Measurements from ENCODE around the gene SLC39A11.
"Not testable (repeated sequence)": the region's sequence is repeated elsewhere in the genome, so short reads cannot be mapped to it uniquely, and the experiment has no call there.

Gene SLC39A11

DNA sequence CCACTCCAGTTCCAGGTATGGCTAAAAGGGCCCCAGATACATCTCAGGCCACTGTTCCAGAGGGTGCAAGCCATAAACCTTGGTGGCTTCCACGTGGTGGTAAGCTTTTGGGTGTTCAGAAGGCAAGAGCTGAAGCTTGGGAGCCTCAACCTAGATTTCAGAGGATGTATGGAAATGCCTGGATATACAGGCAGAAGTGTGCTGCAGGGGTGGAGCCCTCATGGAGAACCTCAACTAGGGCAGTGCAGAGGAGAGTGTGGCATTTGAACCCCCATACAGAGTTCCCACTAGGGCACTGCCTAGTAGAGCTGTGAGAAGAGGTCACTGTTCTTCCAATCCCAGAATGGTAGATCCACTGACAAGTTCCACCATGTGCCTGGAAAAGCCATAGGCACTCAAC is 267.3 kb downstream of the SLC39A11 start:
- no peak for DNase-seq

DNA sequence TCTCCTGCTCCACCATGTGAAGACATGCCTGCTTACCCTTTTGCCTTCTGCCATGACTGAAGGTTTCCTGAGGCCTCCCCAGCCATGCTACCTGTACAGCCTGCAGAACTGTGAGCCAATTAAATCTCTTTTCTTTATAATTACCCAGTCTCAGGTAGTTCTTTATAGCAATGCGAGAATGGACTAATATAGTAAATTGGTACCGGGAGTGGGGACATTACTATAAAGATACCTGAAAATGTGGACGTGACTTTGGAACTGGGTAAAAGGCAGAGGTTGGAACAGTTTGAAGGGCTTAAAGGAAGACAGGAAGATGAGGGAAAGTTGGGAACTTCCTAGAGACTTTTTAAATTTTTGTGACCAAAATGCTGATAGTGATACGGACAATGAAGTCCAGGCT is 268.2 kb downstream of the SLC39A11 start:
- not testable (repeated sequence) for DNase-seq

DNA sequence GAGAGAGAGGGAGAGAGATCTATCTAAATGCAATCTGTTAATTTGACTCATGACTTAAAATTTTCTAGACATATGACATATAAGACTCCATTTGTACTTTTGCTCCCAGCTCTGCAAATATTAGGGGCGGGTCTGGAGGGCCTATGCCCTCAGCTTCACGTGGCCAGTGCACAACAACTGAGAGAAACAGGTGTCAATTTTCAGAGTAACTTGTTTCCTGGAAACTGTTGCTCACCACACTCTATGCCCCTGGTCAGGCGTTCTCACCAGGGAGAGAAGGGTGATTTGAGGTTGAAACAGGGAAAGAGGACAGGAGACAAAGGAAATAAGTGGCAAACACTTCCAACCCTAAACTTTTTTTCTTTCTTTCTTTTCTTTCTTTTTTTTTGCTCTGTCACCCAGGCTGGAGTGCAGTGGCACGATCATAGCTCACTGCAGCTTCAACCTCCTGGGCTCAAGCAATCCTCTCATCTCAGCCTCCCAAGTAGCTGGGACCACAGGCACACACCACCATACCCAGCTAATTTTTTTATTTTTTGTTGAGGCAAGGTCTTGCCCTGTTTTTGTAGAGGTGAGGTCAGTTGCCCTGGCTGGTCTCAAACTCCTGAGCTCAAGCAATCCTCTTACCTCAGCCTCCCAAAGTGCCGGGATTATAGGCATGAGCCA is 270.0 kb downstream of the SLC39A11 start:
- DNase-seq = no peak

DNA sequence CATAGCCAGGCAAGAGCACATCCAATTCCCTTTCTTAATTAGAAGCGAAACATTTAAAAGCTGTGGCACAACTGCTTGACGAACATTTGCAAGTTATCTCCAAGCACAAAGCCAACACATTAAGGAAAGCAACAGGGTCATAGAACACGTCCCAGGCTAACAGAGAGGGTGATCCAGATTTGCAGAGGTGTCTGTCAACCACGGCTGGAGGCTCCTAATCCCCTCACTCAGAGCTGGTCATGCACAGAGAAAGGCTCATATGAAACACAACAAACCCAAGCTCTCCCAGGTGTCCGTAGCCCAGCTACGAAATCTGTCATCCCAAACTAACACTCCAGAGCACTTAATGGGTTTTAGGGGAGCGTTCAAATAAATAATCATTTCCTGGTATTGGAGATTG is 276.1 kb downstream of the SLC39A11 start:
- no peak for DNase-seq

DNA sequence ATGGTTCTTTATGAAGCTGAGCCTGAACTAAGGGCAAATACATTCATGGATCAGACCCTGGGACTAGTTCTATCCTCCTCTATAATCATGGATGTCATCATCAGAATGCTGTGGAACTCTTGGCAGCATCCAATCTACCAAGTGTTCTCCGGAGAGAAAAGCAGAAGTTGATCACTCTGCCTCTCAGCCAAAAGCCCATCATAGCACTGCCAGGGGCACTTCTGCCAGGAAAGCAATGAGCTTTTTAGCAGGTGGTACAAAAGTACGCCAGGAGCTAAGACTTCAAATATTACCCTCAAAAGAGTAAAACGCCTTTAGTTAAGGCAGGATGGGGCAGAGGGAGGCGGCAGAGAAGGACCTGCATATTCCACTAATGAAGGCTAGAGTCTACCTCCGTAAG is 279.0 kb downstream of the SLC39A11 start:
- DNase-seq = no peak

DNA sequence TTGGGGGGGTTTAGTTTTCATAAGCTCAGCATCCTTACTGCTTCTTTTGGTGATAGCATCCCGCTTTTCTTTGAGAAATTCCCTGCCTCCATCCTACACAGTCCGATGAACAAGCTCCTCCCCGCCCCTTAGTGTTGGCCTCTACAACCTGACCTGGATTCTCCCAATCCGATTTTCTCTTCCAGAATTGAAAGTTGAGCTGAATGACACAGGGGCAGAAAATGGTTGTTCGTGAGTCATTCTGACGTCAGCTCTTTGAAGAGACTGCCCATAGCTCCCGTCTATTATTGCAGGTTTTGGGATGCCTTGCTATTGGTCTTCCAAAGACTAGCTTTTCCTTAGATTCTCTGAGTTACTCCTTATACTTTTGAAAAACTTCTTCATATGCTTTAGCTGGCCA is 279.7 kb downstream of the SLC39A11 start:
- no peak for DNase-seq

DNA sequence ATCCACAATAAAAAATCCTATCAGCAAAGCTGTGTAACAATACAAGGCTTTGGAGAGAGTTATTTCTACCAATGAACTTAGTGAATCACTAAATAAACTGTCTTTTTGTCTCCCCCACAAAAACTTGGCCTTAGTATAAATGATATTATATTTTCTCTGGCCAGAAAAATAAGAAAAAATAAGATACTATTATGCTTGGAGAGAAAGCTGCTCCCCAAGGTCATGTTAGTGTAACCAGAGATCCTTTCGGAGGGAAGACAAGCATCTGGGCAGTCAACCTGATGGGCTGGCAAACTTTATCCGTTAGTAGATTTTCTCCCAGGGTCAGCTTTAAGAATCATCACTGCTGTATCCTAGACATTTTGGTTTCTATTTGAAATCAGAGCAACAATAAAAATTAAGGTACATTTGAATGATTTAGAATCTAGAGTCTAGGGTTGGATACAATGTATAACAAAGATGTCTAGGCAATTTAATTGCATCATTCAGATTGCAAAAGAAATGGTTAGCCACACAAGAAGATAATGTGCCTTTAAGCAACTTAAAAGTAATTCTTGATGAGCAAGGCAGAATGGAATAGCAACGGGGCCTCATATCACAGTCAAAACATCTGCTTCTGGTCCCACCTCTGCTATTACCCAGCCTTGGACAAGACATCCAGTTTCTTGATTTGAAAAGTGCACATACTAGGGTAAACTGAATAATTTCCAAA is 280.4 kb downstream of the SLC39A11 start:
- DNase-seq = no peak

DNA sequence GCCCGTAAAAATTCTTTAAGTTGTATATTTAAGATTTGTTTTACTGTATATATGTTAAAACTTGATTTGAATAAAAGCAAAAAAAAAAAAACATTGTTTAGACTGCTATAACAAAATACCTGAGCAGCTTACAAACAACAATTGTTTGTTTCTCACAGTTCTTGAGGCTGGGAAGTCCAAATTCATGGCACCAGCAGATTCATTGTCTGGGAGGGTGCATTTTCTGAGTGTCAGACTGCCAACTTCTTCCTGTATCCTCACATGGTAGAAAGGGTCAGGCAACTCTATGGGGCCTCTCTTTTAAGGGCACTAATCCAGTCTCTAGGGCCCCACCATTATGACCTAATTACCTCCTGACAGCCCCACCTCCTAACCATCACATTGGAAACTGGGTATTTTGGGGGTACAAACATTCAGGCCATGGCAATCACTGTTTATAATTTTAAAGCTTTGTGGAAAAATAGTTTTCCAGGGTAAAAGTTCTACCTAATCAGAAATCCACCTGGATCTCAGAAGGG is 281.4 kb downstream of the SLC39A11 start:
- no peak for DNase-seq

DNA sequence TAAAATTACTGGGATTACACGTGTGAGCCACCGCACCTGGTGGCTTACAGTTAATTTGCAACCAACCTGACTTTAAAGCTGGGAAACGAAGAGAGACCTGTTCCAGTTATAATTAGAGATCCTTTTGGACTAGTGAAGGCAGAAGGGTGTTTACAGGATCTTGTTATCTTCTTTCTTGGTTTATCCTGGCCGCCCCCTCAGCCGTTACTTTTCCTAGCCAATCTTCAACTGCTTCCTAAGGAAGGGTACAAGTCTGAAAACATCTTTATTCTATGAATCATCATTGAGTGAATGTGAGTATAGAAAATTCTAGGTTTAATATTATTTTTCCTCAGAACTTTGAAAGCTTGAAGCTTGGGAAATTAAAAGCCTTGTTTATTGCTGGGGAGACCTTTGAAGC is 286.5 kb downstream of the SLC39A11 start:
- DNase-seq = no peak

DNA sequence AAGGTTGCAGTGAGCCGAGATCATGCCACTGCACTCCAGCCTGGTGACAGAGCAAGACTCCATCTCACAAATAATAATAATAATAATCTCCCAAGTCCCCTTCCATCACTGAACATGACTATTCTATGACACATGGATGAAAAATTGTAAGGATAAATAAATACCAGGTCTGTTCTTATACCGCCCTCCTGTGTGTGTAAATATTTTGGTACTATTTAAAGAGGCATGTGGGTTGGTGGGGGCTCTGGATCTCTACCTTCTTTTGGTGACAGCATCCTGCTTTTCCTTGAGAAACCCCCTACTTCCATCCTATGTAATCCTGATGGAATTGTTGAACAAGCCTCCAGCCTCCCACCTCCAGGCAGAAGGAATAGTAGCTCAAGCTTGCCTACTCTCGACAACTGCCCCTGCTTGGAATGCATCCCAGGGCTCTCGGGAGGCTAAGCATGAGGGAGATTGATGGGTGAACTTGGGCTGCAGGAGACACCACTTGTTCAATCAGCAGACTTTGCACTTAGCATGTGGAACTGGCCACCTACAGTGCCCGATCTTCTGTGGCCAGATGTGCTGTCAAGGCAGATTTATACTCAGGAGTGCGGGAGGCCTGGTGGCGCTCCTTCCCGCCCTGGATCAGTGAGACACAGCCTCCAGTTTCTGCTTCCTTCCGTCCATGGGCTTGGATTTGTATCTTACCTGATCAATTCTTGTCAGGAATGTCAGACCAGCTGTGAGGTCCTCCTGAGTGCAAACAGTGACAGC is 287.4 kb downstream of the SLC39A11 start:
- DNase-seq = no peak

DNA sequence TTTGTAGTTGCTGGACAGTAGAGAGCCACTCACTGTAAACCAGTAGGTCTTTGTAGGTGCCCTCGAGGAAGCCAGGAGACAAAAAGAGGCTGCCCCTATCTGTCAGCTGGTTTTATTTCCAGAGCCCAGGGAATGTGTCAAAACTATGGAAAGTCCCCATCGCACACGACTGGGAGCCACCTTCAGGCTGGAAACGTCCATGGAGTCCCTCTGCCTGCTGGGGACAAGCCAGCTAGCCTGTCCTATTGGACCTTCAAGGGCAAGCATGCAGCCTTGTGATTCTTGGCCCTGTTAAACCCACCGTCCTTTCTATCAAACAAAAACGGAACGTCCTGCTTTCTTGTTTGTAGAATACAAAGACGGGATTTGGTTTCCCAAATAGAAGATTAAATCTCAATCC is 289.8 kb downstream of the SLC39A11 start:
- DNase-seq = no peak

DNA sequence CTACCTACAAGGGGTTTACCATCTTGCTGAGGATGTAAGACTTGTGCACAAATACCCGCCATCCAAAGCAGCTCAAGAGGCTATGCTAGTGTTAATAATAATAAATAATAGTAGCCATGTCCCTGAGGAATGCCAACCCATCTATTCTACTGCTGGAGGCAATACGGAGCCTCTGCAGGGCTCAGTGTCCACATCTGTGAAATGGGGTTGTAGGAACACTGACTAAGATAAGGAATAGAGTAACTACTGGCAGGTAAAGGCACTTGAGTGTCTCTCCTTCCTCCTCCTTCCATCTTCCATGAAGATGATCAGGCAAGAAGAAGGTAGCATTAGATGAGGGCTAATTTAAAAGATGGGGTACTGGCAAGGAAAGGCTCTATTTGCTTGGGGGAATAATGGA is 295.3 kb downstream of the SLC39A11 start:
- DNase-seq = no peak

DNA sequence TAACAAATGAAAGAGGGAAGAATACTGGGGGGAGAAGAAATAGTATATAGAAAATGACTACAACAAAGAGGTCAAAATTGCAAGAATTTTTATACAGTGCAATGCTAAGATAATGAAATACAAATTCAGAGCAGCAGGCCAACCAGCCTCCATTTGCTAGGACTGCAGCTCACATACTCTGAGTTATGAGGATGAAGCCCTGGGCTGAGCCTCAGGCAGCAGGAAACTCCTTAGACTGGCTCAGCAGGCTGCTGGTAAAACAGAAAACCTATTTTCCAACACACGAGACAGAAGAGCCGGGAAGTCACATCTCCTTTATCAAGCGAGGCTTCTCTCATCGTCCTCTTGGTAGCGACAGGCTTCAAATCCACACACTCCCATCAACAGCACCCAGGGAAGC is 296.5 kb downstream of the SLC39A11 start:
- DNase-seq = no peak

DNA sequence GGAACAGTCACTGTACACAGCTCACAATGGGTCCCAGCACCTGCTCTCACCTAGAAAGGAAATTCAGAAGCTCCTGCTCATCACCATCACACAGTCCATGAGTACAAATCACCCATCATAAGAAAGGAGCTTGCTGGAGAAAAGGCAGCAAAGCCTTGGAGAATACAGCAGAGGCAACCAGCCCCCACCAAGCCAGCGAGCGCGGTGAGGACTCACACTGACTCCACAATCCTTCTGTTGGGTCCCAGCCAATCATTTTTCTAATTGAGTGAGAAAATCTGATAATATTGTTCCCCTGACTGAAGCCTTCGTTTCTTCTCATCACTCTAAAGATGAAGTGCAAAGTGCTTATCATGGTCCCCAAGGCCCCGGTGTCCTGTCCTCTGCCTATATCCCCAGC is 298.3 kb downstream of the SLC39A11 start:
- no peak for DNase-seq

DNA sequence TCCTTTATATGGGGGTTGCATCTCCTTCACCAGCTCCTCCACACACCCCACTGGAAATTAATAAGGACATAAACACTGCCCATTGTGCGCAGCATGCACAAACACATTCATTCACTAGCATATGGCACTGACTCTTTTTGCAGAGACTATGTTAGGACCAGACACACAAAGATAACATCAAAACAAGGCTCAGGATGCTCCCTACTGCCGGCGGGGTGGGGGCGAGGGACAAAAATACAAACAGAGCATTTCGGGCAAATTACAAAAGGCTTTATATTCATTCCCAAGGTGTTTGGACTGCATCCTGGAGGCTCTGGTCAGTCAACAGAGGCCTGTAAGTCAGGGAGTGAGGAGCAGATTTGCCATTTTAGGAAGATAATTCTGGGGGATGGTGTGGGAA is 299.7 kb downstream of the SLC39A11 start:
- DNase-seq = no peak

DNA sequence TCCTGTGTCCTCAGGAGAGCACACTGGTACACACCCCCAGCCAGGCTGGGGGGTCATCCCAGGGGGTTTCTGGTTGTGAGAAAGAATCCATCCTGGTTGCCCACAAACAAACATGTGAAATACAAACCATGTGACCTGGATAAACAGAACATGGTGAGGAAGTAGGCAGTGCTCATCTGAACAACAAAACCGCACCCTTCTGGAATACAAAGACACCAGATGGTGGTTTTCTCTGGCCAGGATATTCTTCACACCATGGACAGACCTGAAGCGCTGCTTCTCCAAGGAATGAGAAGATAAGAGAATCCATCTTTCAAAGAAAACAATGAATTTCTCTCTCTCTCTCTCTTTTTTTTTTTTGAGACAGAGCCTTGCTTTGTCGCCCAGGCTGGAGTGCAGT is 302.3 kb downstream of the SLC39A11 start:
- DNase-seq = no peak

DNA sequence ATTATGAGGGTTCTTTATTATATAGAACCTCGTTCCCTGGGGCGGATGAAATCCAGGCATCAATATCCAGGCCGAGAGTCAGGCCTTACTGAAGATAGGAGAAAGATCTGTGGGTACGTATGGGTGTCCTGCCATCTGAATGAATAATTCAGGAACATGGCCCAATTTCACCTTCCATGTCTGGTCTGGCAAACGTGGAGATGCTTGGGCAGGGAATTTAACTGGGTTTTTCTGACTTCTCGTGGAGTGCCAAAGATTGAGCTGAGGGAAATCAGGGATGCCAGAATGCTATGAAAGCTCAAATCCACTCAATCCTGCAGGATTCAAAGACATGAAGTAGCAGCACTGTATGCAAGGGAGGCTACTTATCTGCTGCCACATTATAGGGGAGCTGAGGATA is 302.8 kb downstream of the SLC39A11 start:
- DNase-seq = no peak

DNA sequence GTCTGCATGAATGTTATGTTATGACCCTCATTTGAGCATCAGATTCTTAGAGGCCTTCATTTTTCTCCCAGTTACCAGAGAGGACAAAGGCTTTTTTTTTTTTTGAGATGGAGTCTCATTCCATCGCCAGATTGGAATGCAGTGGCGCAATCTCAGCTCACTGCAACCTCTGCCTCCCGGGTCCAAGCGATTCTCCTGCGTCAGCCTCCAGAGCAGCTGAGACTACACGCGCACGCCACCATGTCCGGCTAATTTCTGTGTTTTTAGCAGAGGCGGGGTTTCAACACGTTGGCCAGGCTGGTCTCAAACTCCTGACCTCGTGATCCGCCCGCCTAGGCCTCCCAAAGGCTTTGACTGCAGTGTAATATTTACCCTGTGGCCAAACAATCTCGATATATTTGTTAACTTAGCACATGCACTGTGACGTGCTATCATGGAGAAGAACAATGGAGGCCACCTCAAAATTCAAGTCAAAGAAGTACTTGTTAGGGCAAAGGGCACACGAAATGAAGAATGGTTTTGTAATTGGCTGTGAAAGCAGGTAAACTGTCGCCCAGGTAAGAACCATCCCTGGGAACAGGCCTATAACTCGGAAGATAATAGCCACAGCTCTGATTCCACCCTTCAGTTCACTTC is 303.4 kb downstream of the SLC39A11 start:
- no peak for DNase-seq

DNA sequence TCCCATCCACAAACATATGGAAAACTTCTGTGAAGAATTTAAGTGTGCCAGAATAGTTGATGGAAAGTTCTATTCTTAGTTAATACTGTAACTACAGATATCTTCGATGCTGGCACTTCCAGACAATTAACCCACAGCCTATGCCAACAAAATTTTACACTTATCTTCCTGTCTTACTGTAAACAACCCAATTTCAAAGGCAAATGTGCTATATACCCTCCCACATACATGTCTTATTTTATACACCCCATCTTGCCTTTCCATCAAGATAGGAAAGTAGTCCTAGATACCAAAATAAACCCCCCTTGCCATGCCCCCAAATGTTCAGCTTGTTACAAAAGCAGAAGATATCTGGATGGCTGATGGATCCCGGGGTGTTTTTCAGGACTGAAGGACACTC is 306.3 kb downstream of the SLC39A11 start:
- DNase-seq = no peak

DNA sequence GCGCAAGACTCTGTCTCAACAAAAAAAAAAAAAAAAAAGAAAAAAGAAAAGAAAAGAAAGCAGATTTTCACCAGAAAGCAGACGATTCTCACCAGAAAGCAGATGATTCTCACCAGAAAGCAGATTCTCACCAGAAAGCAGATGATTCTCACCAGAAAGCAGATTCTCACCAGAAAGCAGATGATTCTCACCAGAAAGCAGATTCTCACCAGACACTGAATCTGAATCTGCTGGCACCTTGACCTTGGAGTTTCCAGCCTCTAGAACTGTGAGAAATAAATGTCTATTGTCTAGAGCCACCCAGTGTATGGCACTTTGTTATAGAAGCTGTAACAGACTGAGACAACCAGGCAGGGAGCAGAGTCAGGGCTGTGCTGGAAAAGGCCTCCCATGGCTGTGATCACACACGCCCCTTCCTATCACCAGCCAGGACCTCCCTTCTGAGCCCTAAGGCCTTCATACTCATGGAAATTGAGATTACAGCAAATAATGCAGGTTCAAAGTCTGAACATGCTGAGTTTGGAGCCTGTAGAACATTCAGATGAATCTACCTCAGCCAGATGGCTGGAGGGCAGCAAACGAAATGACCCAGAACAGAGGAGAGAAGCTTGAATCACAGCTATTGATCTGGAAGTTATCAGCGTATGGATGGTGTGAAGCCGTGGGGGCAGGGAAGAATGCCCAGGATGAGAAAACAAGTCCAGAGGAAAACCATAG is 309.3 kb downstream of the SLC39A11 start:
- DNase-seq = no peak

DNA sequence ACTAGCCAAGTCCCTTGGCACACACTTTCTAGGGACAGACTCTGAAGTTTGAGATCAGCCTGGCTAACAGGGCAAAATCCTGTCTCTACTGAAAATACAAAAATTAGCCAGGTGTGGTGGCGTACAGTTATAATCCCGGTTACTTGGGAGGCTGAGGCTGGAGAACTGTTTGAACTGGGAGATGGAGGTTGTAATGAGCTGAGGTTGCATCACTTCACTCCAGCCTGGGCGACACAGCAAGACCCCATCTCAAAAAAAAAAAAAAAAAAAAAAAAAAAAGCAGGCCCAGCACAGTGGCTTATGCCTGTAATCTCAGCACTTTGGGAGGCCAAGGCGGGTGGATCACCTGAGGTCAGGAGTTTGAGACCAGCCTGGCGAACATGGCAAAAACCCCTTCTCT is 310.1 kb downstream of the SLC39A11 start:
- not testable (repeated sequence) for DNase-seq
